Left cardiac atrium (tissue), 4 donors: Measurements from ENCODE around the gene OR3A1. TPM values are rescaled to one million over a fixed set of nuclear protein-coding genes. Genes with fewer than 3 reads are reported as not detected.
A peak's percentile ranks its signal among the peaks of the same experiment; 100 is the strongest.
"Not testable (repeated sequence)": the region's sequence is repeated elsewhere in the genome, so short reads cannot be mapped to it uniquely, and the experiment has no call there.

Experiments used
- ATAC-seq, 2 donors: fragments of 200-7000 bp; cut with Tn5 transposase; one replicate each; pipeline ENCODE4 v1.9.1; 2020; ENCODE audit warnings: mild to moderate bottlenecking in 2 of 2, moderate library complexity in 2 of 2
- DNase-seq: peaks from one replicate; pipeline ENCODE4 v3.0.0-alpha.2; 2020
- intact Hi-C, 2 donors: fragments of 100-400 bp; cut with DNase I; formaldehyde crosslinking; loops; one replicate each; pipeline versions ENCODE4 v1.14.1 to v1.15.1; 2022 to 2023
- long read RNA-seq: library from polyadenylated mRNA; unstranded; transcript quantifications from one replicate; pipeline ENCODE4 v2.0.0, GENCODE V29; 2021
- total RNA-seq, 2 donors: library from RNA; stranded (reverse); fragmentation: NEBNext Ultra II Directional; extraction: Animal tissue kit (Norgen Biotek cat#: 25700); gene quantifications; one replicate each; pipeline ENCODE4 v1.2.1, GENCODE V29; 2021
- donor health status: DM: no; HTN: yes; CAD: no.
- donor health status: DM: no; HTN: yes; CAD: no; lungs with severe emphysema.
- donor health status: DM: yes; HTN: yes; CAD: no.
- donor health status: Dilated cardiomyopathy.

OR3A1 gene
- under 1 TPM in 1 of 2 donors, not detected in 1; 0.12 TPM for total RNA-seq
- long read RNA-seq, result 0 reads

DNA sequence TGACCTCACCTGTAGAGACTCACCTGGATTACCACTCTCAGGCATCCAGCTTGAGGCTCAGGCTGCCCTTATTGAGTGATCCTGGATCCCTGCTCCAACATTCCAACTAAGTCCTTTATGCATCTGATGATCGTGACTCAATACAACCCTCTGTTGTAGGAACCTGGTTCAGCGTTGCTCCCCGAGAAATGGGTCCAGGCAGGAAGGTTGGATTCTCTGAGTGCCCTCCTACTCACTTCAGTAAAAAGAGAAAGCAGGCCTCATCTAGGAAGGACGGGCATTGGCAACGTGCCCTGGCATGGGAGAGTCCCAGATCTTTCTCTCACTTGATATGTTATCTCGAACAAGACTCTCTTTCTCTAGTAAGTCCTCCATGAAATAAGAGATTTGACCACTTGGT is at the start of gene OR3A1:
OR3A1 (minus strand) TSS at position 101 of the 400 bp plus-strand sequence. CDS start 5,778 bp downstream, outside the sequence.
- DNase-seq (no peak), ATAC-seq (no peak)
- intact Hi-C loops, result no loop called here

- DNase-seq, intact Hi-C loops: not testable (repeated sequence)
Observed at GRCh38 chr17:3342782-3343181, 44.6 kb upstream of the OR3A1 start.

DNA sequence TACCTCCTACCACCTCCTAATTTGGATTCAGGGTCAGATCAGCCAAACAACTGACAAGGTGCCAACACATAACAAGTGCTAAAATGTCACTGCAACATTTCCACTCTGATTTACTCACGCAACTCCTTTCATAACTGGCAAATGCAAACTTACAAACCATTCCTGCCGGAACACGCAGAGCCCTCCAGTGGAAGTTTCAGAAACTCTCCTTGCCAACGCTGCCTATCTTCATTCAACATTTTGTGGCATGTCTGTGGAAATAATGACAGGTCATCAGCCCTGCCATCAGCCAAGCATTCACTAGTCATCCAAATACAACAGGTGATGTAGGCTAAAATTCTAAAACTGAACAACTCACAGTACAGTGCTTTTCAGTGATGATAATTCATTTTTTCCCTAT is 37.7 kb upstream of the OR3A1 start:
- DNase-seq (no peak), ATAC-seq (peak in 1 of 2 donors; percentile 34)
- intact Hi-C loops, result no loop called here

More at GRCh38 chr17:3342782-3343181, 44.6 kb upstream of the OR3A1 start:
- not testable (repeated sequence) for ATAC-seq

DNA sequence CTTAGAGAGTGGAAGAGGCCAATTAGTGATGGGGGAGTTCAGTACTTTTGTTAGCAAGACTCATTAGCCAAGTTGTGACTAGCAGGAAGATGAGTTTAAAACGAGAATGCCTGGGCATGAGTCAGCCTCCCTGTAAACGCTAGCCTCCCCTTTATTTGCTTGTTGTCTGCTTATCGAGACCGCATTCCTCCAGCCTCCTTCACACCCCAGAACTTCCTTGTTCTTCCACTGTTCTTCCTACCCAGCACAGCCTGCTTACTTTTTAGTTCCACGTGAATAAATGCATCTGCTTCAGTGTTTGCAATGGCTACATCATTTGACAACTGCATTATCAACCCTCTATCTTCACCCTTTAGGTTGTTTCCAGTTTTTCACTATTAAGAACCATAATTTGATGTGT is 20.2 kb upstream of the OR3A1 start:
- no peak for ATAC-seq
- intact Hi-C loops, result no loop called here
- DNase-seq, result no peak

DNA sequence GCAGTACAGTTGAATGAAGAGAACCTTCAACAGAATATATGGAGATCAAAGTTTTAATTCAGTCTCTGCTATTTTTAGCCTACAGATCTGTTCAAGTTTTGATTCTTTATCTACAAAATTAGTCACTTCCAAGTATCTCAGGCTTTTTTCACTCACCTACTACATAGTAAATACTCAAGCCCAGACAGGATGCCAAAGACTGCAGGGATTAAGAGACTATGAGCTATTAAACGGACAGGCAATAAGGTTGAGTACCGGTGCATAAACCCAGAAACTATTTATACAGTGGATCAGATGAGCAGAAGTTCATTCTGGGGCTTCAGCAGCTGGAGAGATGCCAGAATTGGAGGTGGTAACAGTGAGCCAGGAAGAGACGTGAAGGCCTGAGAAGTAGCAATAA is 18.7 kb upstream of the OR3A1 start:
- ATAC-seq, result no peak
- no peak for DNase-seq
- intact Hi-C loops, result no loop called here

DNA sequence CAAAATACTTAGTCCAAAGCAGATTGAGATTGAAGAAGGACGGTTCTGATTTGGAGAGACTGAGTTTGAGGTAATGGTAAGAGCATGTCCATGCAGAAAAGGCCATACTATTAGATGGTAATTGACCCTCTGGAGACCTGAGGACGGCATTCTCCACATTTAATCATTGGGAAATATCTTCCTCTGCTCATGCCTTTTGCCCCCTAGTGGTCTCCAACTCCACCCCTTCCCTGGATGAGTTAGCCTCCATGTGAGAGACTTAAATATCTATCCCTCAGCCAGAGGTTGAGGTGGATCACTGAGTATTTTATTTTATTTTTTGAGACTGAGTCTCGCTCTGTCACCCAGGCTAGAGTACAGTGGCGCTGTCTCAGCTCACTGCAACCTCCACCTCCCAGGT is 10.4 kb upstream of the OR3A1 start:
- DNase-seq (no peak), ATAC-seq (no peak)
- intact Hi-C loops, result no loop called here

DNA sequence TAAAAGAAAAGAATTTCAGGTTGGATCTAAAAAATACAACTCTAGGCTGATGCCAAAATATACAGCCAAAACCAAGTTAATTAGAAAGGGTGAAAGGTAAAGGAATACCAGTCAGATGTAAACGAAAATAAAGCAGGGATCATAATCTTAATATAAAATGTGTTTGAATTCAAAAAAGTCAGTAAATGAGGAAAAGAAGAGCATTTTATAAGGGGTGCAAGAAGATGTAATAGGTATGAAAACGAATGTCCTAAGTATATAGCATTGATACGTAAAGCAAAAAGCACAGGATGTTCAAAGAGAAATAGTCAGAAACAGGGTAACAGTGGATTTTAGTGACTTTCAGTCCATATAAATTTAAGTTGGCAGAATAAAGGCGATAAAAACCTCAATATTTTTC is 2.5 kb downstream of the OR3A1 start:
- intact Hi-C loops, result no loop called here
- DNase-seq (no peak), ATAC-seq (no peak)

- intact Hi-C loops, DNase-seq, ATAC-seq: not testable (repeated sequence)
Observed at GRCh38 chr17:3293548-3293947, 4.6 kb downstream of the OR3A1 start.

- no peak for ATAC-seq
- intact Hi-C loops, result no loop called here
- no peak for DNase-seq
Observed at GRCh38 chr17:3282901-3283300, 15.3 kb downstream of the OR3A1 start.

DNA sequence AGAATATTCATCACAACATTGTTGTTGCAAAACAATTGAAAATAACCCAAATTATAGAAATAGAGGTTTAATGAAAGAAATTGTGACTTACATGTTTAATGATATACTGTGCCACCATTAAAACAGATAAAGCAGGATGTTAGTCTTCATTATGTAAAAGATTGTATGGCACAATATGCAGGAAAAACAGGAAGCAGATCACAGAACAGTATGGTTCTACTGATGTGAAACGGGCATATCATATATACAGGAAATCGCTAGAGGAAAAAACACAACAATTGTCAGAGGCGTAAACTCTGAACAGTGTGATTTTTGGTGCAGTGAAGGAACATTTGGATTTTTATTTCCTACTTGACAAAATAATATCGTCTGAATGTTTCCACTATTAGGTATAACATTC is 22.0 kb downstream of the OR3A1 start:
- intact Hi-C loops, result no loop called here
- DNase-seq (no peak), ATAC-seq (no peak)

DNA sequence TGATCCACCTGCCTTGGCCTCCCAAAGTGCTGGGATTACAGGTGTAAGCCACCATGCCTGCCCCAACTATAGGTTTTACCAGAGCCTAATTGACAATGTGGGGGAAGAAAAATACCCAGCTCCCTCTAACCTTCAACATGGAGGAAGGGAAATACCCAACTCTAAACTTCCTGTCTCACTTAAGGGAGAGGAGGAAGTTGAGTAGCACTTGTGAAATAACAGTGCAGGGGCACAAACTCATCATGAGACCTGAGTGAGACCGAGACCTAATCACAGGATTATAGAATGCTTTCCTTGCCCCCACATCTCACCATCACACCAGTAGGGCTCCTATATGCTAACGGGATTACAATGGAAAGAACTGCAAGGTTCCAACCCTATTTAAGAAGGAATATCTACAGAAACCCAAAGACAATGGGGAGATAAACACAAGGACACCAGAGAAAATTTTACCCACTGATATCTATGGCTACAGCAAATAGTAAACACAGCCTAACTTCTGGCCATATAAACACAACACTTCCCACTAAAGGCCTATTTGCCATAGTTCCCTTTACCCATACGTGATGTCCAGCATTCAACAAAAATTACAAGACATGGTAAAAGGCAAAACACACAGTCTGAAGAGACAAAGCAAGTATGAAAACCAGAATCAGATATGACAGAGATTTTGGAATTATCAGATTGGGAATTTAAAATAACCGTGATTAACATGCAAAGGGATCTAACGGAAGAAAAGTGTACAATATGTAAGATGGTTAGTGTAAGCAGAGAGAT is 26.9 kb downstream of the OR3A1 start:
- ATAC-seq (no peak), DNase-seq (no peak)
- intact Hi-C loops, result no loop called here

DNA sequence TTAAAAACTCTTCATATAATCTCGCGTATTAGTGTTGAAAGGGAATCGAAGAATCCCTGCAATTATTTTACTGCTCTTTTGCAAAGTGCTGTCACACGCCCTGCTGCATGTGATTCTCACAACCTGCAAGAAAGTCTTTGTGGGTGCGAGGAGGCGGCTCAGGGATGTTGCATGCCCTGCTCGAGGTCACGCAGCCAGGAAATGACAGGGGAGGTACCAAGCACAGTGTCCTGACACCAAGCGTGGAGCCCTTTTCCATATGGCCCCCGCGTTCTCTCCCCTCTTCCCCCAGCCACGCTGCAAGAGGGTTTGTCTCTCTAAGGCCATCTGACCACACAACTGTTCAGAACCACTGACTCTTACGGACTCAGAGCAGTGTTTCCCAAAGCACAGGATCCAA is 37.6 kb downstream of the OR3A1 start:
- DNase-seq, result no peak
- no peak for ATAC-seq

DNA sequence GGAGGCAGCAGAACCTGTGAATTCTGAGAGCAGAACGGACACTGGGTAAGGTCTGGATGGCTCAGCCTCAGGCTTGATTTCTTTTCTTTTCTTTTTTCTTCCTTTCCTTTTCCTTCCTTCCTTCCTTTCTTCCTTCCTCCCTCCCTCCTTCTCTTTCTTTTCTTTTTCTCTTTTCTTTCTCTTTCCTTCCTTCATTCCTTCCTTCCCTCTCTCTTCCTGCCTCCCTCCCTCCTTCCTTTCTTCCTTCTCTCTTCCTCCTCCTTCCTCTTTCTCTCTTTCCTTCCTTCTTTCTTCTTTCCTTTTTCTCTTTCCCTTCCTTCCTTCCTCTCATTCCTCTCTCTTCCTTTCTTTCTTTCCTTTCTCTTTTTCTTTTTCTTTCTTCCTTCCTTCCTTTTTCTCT is 38.0 kb downstream of the OR3A1 start:
- no peak for DNase-seq
- intact Hi-C loops, result no loop called here
- ATAC-seq, result no peak

More for the DNA sequence above, 37.6 kb downstream of the OR3A1 start:
- intact Hi-C loops, result no loop called here

DNA sequence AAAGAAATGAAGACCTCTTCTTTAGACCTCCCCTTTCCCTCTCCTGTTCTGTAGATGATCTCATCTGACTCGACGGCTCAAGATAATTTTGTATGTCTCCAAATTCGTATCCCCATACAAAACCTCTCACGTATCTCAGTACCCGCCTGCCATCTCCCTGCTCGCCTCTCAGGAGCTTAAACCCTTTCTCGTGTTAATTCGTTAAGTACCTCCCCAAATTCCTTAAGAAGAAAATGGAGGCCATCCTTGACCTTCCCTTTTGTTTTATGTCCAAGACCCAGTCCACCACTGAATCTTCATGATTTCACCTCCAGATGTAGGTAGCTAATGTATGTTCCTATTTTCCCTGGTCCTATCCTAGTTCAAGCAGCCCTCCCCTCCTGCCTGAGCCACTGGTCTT is 41.6 kb downstream of the OR3A1 start:
- ATAC-seq (no peak), DNase-seq (no peak)
- intact Hi-C loops, result no loop called here

DNA sequence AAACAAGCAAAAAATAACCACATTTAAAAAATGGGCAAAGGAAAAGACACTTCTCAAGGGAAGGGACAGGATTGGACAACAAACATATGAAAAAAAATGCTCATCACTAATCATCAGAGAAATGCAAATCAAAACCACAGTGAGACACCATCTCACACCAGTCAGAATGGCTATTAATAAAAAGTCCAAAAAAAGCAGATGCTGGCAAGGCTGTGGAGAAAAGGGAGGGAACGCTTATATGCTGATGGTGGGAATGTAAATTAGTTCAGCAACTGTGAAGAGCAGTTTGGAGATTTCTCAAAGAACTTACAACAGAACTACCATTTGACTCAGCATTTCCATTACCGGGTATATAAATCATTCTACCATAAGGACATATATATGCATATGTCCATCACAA is 49.1 kb downstream of the OR3A1 start:
- DNase-seq, ATAC-seq, intact Hi-C loops: not testable (repeated sequence)

DNA sequence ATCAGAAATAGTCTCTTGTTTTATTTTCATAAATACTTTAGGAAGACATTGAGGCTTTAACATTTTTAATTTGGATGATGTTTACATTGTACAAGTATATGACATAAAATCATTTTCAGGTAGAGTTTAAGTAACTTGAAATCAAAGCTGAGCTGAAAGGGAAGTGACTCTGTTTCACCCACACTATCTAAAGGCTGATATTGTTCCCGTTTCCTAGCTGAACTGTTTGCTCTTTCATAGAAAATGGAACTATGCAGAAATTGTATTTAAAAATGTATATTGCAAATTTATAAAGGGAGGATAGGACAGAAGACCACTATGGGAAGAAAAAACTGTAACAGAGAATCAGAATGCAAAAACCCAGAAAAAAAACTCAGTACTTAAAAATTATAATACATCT is 53.3 kb downstream of the OR3A1 start:
- DNase-seq, ATAC-seq, intact Hi-C loops: not testable (repeated sequence)

GRCh38 chr17:3241044-3241443 is 57.1 kb downstream of the OR3A1 start:
- intact Hi-C loops, DNase-seq, ATAC-seq: not testable (repeated sequence)
